Measurements from ENCODE around the gene MCOLN2.
"Not testable (repeated sequence)": the region's sequence is repeated elsewhere in the genome, so short reads cannot be mapped to it uniquely, and the experiment has no call there.

The MCOLN2 gene

GRCh38 chr1:84944767-84945486 lies 52.0 kb downstream of the MCOLN2 start:
- in situ Hi-C loops (cut with MboI; ENCODE audit: low sequenced_read_pairs): loop anchor here (25.0 kb wide), 1 partner anchor 317 kb away; the partner anchor contains the start of gene C1orf52

GRCh38 chr1:84941843-84942242 lies 55.1 kb downstream of the MCOLN2 start:
- in situ Hi-C loops (cut with MboI; ENCODE audit: low sequenced_read_pairs): loop anchor here (25.0 kb wide), 1 partner anchor 320 kb away; the partner anchor contains the start of gene C1orf52

GRCh38 chr1:84940481-84940880 lies 56.4 kb downstream of the MCOLN2 start:
- in situ Hi-C loops (cut with MboI; ENCODE audit: low sequenced_read_pairs): loop anchor here (25.0 kb wide), 1 partner anchor 322 kb away; the partner anchor contains the start of gene C1orf52

GRCh38 chr1:84939761-84940160 lies 57.2 kb downstream of the MCOLN2 start:
- in situ Hi-C loops (cut with MboI; ENCODE audit: low sequenced_read_pairs): loop anchor here (25.0 kb wide), 1 partner anchor 323 kb away; the partner anchor contains the start of gene C1orf52

- in situ Hi-C loops (cut with MboI; ENCODE audit: low sequenced_read_pairs): loop anchor here (25.0 kb wide), 1 partner anchor 323 kb away; the partner anchor contains the start of gene C1orf52
Observed at GRCh38 chr1:84939151-84939550, 57.8 kb downstream of the MCOLN2 start.

GRCh38 chr1:84936116-84936810 lies 60.6 kb downstream of the MCOLN2 start:
- in situ Hi-C loops (cut with MboI; ENCODE audit: low sequenced_read_pairs): loop anchor here (25.0 kb wide), 1 partner anchor 326 kb away; the partner anchor contains the start of gene C1orf52

GRCh38 chr1:84933011-84933611 lies 63.8 kb downstream of the MCOLN2 start:
- in situ Hi-C loops (cut with MboI; ENCODE audit: low sequenced_read_pairs): loop anchor here (25.0 kb wide), 1 partner anchor 329 kb away; the partner anchor contains the start of gene C1orf52

GRCh38 chr1:84930831-84931230 lies 66.1 kb downstream of the MCOLN2 start:
- in situ Hi-C loops (cut with MboI; ENCODE audit: low sequenced_read_pairs): loop anchor here (25.0 kb wide), 1 partner anchor 331 kb away; the partner anchor contains the start of gene C1orf52

GRCh38 chr1:84930329-84930728 lies 66.6 kb downstream of the MCOLN2 start:
- in situ Hi-C loops (cut with MboI; ENCODE audit: low sequenced_read_pairs): loop anchor here (25.0 kb wide), 1 partner anchor 332 kb away; the partner anchor contains the start of gene C1orf52

- in situ Hi-C loops (cut with MboI; ENCODE audit: low sequenced_read_pairs): loop anchor here (25.0 kb wide), 1 partner anchor 333 kb away; the partner anchor contains the start of gene C1orf52
Observed at GRCh38 chr1:84929581-84929980, 67.3 kb downstream of the MCOLN2 start.

- in situ Hi-C loops (cut with MboI; ENCODE audit: low sequenced_read_pairs): loop anchor here (25.0 kb wide), 1 partner anchor 333 kb away; the partner anchor contains the start of gene C1orf52
Observed at GRCh38 chr1:84928979-84929378, 67.9 kb downstream of the MCOLN2 start.

GRCh38 chr1:84923317-84923716 lies 73.6 kb downstream of the MCOLN2 start:
- in situ Hi-C loops (cut with MboI; ENCODE audit: low sequenced_read_pairs): no loop called here

GRCh38 chr1:84920159-84920558 lies 76.8 kb downstream of the MCOLN2 start:
- in situ Hi-C loops (cut with MboI; ENCODE audit: low sequenced_read_pairs): no loop called here

- in situ Hi-C loops (cut with MboI; ENCODE audit: low sequenced_read_pairs): no loop called here
Observed at GRCh38 chr1:84919461-84919970, 77.4 kb downstream of the MCOLN2 start.

- in situ Hi-C loops (cut with MboI; ENCODE audit: low sequenced_read_pairs): no loop called here
Observed at GRCh38 chr1:84918726-84919336, 78.1 kb downstream of the MCOLN2 start.

- in situ Hi-C loops (cut with MboI; ENCODE audit: low sequenced_read_pairs): no loop called here
Observed at GRCh38 chr1:84916897-84917296, 80.0 kb downstream of the MCOLN2 start.

- in situ Hi-C loops (cut with MboI; ENCODE audit: low sequenced_read_pairs): no loop called here
Observed at GRCh38 chr1:84913555-84913892, 83.4 kb downstream of the MCOLN2 start.

- in situ Hi-C loops (cut with MboI; ENCODE audit: low sequenced_read_pairs): no loop called here
Observed at GRCh38 chr1:84912726-84913554, 84.0 kb downstream of the MCOLN2 start.

- in situ Hi-C loops (cut with MboI; ENCODE audit: low sequenced_read_pairs): not testable (repeated sequence)
Observed at GRCh38 chr1:84908746-84909464, 88.0 kb downstream of the MCOLN2 start.
